DND-41 (cell line): ENCODE results near the gene ARHGEF17.

Source experiments
- CTCF ChIP-seq: IDR thresholded peaks from 2 replicates; pipeline ENCODE4 v1.5.1; 2012; ENCODE audit warnings: borderline replicate concordance, low read length, moderate library complexity, mild to moderate bottlenecking; ENCODE audit not compliant: poor library complexity, severe bottlenecking; ENCODE audit errors: extremely low read depth
- EZH2 ChIP-seq: IDR thresholded peaks from 3 replicates; pipeline ENCODE4 v1.6.1; 2012; ENCODE audit warnings: borderline replicate concordance, low read depth, mild to moderate bottlenecking, moderate library complexity, low read length, inconsistent platforms; ENCODE audit not compliant: severe bottlenecking

DNA sequence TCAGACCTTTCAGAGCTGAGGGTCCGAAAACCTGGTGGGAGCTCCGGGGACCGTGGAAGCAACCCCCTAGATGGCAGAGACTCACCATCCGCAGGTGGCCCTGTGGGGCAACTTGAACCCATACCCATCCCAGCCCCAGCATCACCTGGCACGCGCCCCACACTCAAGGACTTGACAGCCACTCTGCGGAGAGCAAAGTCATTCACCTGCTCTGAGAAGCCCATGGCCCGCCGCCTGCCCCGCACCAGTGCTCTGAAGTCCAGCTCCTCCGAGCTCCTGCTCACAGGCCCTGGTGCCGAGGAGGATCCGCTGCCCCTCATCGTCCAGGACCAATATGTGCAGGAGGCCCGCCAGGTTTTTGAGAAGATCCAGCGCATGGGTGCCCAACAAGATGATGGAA lies 2.0 kb downstream of the ARHGEF17 start:
- TF ChIP-seq EZH2 (no peak), CTCF (no peak)
